Measurements from ENCODE around the gene USP34.

DNA sequence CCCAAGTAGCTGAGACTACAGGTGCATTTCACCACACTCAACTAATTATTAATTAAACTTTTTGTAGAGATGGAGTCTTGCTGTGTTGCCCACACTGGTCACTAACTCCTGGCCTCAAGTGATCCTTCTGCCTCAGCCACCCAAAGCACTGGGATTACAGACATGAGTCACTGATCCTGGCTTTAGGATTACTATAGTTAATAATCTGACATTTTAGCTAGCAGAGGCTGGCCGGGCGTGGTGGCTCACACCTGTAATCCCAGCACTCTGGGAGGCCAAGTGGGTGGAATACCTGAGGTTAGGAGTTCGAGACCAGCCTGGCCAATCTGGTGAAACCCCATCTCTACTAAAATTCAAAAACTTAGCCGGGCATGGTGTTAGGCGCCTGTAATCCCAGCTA lies 39.5 kb downstream of the USP34 start:
- TF ChIP-seq, protein P1, sequence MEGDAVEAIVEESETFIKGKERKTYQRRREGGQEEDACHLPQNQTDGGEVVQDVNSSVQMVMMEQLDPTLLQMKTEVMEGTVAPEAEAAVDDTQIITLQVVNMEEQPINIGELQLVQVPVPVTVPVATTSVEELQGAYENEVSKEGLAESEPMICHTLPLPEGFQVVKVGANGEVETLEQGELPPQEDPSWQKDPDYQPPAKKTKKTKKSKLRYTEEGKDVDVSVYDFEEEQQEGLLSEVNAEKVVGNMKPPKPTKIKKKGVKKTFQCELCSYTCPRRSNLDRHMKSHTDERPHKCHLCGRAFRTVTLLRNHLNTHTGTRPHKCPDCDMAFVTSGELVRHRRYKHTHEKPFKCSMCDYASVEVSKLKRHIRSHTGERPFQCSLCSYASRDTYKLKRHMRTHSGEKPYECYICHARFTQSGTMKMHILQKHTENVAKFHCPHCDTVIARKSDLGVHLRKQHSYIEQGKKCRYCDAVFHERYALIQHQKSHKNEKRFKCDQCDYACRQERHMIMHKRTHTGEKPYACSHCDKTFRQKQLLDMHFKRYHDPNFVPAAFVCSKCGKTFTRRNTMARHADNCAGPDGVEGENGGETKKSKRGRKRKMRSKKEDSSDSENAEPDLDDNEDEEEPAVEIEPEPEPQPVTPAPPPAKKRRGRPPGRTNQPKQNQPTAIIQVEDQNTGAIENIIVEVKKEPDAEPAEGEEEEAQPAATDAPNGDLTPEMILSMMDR (IDR thresholded peaks at IDR 0.05; ENCODE audit: low read depth, low read length) = no peak
- no peak for TF ChIP-seq POLR2A (IDR thresholded peaks at IDR 0.05; ENCODE audit: extremely low read depth, insufficient read length)

Measured in NB4 (cell line).